ENCODE results near the gene CRB3.

CRB3 gene

DNA sequence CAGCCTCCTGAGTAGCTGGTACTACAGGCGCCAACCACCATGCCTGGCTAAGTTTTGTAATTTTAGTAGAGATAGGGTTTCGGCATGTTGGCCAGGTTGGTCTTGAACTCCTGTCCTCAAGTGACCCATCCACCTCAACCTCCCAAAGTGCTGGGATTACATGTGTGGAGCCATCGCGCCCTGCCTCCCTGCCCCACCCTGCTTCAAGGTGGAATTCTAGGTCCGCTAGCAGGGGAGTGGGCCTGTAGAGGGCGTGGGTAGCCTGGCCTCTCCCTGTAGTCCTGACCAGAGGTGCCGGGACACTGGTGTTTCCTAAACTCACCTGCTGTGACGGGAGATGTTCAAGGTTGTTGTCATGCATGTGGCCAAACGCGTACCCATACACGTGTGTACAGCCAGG, 30.9 kb upstream of the CRB3 start:
- DNase-seq = no peak

DNA sequence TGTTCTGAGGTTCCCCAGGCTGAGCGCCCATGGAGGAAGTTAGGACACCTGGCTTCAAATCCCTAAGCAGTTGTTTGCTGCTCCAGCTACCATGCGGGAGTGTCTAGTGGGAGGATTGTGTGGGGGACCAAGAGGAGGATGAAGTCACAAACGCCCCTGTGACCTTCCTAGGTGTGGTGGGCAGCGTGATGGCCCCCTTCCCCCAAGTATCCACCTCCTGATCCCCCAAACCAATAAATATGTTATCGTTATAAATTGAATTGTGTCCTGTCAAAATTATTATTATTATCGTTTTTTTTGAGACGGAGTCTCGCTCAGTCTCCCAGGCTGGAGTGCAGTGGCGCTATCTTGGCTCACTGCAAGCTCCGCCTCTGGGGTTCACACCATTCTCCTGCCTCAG, 30.4 kb upstream of the CRB3 start, which contains the start of gene SLC25A41:
TSS of gene SLC25A41 (minus strand) at position 101 of the 400 bp plus-strand sequence. CDS start at position 31, 70 bp downstream.
- DNase-seq = no peak

GRCh38 chr19:6439743-6440142, 24.3 kb upstream of the CRB3 start:
- no peak for DNase-seq

- no peak for DNase-seq
These were observed 23.2 kb upstream of the CRB3 start for GRCh38 chr19:6440905-6441304.

DNA sequence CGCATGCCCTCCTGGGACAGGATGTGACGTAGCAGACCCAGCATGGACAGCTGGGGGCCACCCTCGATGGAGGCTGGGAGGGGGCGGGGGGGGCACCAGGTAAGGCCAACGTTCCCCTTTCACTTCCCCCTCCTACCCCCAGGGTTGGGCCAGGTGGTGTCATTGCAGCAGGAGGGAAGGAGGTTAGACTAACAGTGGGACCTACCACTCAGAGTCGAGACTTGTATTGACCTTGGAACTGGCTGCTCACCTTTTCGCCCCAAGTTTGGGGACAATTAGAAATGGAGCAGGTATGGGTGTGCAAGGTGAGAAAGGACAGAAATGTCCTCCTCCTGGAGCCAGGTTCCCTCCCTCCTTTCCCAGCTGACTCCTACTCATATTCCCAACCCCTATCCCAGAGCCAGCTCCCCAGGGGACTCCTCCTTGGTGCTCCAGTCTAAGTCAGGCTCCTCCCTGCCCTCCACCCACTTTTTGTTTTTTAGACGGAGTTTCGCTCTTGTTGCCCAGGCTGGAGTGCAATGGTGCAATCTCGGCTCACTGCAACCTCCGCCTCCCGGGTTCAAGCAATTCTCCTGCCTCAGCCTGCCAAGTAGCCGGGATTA, 21.9 kb upstream of the CRB3 start:
- no peak for DNase-seq

DNA sequence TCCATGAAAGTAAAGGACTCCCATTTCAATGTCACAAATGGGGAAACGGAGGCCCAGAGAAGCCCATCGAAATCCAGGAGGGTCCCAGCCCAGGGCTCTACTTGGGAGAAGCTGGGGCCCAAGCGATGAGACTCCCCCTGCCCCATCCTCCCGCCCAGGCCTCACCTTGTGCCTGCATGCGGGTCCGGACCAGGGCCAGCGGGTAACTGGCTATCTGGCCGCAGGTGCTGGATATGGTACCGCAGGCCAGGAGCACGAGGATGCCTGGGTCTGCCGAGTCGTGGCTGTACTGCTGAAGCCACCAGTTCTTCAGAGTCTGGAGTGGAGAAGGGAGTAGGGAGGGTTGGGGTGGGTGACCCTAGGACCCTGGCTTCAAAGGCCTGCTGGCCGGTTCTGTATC, 20.1 kb upstream of the CRB3 start:
- DNase-seq = no peak

GRCh38 chr19:6446452-6446851, 17.6 kb upstream of the CRB3 start:
- no peak for DNase-seq

DNA sequence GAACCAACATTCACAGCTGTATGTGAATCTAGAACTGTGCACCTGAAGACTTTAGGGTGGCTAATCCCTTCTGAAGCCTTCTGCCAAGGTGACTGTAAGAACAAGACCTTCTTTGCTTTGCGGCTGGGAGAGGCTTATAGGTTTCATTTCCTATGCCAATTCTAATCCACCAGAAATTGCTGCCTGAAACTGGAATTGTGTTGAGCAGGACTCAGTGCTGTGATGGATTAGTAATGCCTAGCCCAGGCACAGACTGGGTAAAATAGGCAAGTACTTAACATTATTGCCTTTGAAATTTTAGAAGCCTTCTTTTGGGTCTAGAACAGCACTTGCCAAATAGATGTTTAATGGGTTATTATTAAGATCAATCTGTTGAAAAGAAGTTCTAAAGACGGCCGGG, 16.0 kb upstream of the CRB3 start:
- DNase-seq = no peak

DNA sequence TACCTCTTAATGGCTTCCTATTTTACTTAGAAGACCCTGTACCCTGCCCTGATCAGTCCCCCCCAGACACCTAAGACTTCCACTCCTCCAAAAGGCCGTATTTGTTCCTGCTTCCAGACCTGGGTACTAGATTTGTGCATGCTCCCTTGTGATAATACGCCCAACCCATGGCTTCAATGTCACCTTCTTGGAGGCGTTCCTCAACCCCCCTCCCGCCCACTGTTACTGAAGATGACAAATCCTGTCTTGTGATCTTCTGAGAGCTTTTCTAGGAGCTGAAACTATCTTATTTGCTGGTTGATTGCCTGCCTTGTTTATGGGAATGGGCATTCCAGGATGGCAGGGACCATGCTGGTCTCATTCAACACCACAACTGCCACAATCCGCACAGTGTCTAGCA, 13.9 kb upstream of the CRB3 start:
- peak in 1 of 2 donors; percentile 55 for DNase-seq

GRCh38 chr19:6451583-6452222, 12.4 kb upstream of the CRB3 start:
- DNase-seq = no peak

GRCh38 chr19:6452223-6452614, 11.9 kb upstream of the CRB3 start:
- no peak for DNase-seq

GRCh38 chr19:6452899-6453298, 11.2 kb upstream of the CRB3 start:
- DNase-seq = no peak

DNA sequence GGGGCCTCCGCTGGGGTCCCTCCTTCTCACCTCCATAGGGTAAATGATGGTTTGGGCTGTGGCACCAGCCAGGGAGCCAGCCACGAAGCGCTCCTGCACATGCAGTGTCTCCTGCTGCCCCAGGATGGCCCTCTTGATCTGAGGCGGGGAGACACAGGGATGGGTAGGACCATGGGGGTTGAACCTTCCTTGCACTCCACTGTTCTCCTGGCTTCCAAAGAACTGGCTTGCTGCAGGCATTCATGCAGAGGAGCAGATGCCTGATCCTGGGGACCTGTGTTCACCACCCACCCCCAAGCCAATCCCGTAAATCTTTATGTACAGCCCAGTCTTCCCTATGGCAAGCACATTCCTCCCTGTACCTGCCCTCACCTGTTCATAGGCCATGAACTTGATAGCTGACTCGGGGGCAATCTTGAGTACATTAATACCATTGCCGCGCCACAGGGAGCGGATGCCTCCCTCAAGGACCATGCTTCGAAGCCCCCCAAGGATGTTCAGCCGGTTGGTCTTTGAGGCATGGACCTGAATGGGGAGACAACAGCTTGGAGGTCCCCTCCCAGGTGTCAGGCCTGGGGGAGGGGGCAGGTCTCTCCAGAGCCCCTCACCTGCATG, 10.0 kb upstream of the CRB3 start:
- DNase-seq = no peak

GRCh38 chr19:6455924-6456323, 8.1 kb upstream of the CRB3 start:
- DNase-seq = no peak

- DNase-seq = no peak
These were observed 5.9 kb upstream of the CRB3 start for GRCh38 chr19:6457958-6458694.

- DNase-seq = no peak
These were observed 5.3 kb upstream of the CRB3 start for GRCh38 chr19:6458695-6459261.

GRCh38 chr19:6459262-6460098, 4.6 kb upstream of the CRB3 start, which contains the start of gene SLC25A23:
Gene SLC25A23, minus strand, starts transcription at chr19:6459792. Its CDS starts 164 bp downstream, at chr19:6459628.
- DNase-seq = peak in 1 of 2 donors; percentile 27

- peak; percentile 84 to 91 for DNase-seq
These were observed 3.8 kb upstream of the CRB3 start for GRCh38 chr19:6460099-6460884.

DNA sequence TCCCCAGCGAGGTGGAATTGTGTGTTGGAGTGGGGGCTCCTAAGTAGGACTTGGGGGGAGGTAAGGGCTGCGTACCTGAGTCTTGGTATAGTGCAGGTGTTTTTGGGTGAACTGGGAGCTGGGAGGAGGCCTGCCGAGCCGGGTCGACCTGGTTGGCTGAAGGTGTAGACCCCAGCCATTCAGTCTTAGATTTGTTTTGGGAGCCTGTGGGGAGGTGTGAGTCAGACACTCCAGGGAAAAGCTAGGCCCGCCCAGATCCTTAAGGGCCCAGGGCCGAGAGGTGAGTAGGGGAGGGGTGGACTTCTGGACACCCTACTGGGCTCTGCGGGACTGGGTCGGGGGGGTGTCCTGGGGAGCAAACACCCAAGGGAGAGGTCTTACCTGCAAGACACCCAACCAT, 935 bp downstream of the CRB3 start:
- no peak for DNase-seq

- DNase-seq = no peak
These were observed 1.6 kb downstream of the CRB3 start for GRCh38 chr19:6465663-6466062.

GRCh38 chr19:6466526-6467248, 2.6 kb downstream of the CRB3 start:
- DNase-seq = no peak
